Fibroblast of lung (primary cell): ENCODE data around the gene RUNX1.

ENCODE experiments used
- CTCF ChIP-seq, 2 donors: IDR thresholded peaks in 1 of 2; conservative IDR thresholded peaks in 1 of 2; 1 replicate in 1 of 2; 2 replicates in 1 of 2; pipeline ENCODE4 v1.5.1; 2011 to 2012; ENCODE audit warnings: low read length in 2 of 2, control low read depth in 1 of 2, inconsistent platforms in 1 of 2, low read depth in 1 of 2, mild to moderate bottlenecking in 1 of 2
- EZH2 ChIP-seq: IDR thresholded peaks from 2 replicates; pipeline ENCODE4 v1.5.1; 2012; ENCODE audit warnings: low read length, control low read depth, mild to moderate bottlenecking; ENCODE audit errors: missing control alignments

GRCh38 chr21:34818662-34819158 lies 230.4 kb downstream of the RUNX1 start:
- TF ChIP-seq CTCF (conservative IDR thresholded peaks at IDR 0.05 in 1 of 2, IDR thresholded peaks at IDR 0.05 in 1 of 2; ENCODE audit: low read depth in 1 of 2, low read length in 2 of 2) (no peak), EZH2 (no peak)
